Measurements from ENCODE around the gene R3HCC1L.

GRCh38 chr10:98255146-98255877 is 120.9 kb downstream of the R3HCC1L start:
- TF ChIP-seq CTCF (IDR thresholded peaks at IDR 0.05) (no peak), JUN (IDR thresholded peaks at IDR 0.05) (no peak), MAX (IDR thresholded peaks at IDR 0.05) (no peak), RCOR1 (IDR thresholded peaks at IDR 0.05; ENCODE audit: low read depth, low read length) (no peak), FOXS1 (CRISPR knock-in tag; IDR thresholded peaks at IDR 0.05) (no peak), POLR2A (IDR thresholded peaks at IDR 0.05; ENCODE audit: low read length) (no peak), CHD2 (IDR thresholded peaks at IDR 0.05; ENCODE audit: low read length, partially characterized antibody) (no peak), REST (IDR thresholded peaks at IDR 0.05) (no peak), MAZ (IDR thresholded peaks at IDR 0.05; ENCODE audit: borderline replicate concordance, low read depth, low read length) (no peak), BHLHE40 (IDR thresholded peaks at IDR 0.05; ENCODE audit: low read depth, low read length) (no peak), EP300 (IDR thresholded peaks at IDR 0.05) (no peak), PBX3 (IDR thresholded peaks at IDR 0.05) (no peak), CBX2 (IDR thresholded peaks at IDR 0.05; ENCODE audit: borderline replicate concordance, low read depth) (no peak), HOXB13 (CRISPR knock-in tag; IDR thresholded peaks at IDR 0.05; ENCODE audit: low read depth) (no peak)
